H1 (cell line): ENCODE measurements around the gene PGM3. TPM values are rescaled to one million over a fixed set of nuclear protein-coding genes. Genes with fewer than 3 reads are reported as not detected.

Experiments used
- CTCF ChIA-PET: fragments of 300-600 bp; sonication (Branson Sonifier 250); formaldehyde crosslinking; loops from one replicate; lab custom pipeline; 2021; ENCODE audit not compliant: partially characterized antibody; lab: Charles Lee
- POLR2A ChIA-PET: fragments of 300-600 bp; sonication (Branson Sonifier 250); formaldehyde crosslinking; loops from one replicate; lab custom pipeline; 2021; ENCODE audit warnings: inconsistent platforms; ENCODE audit not compliant: partially characterized antibody; lab: Charles Lee
- DNase-seq, 2 experiments: peaks; one replicate each; pipeline versions ENCODE4 v3.0.0 to v3.0.0-alpha.2; 2010 to 2022; ENCODE audit warnings: low spot score in 2 of 2, low read depth in 1 of 2, mixed read lengths in 1 of 2
- FAIRE-seq: peaks from 2 replicates; lab custom pipeline; 2011; peaks lifted over from hg19 to GRCh38; lab: Jason Lieb, UNC
- H2AFZ ChIP-seq: 2 replicates; pipeline ENCODE4 v1.8.1; 2012; ENCODE audit warnings: low read length, inconsistent platforms
- H2AK5ac ChIP-seq: 2 replicates; pipeline ENCODE4 v1.6.1; 2013; ENCODE audit warnings: low read depth, low read length
- H2BK120ac ChIP-seq: replicated peaks from 2 replicates; pipeline ENCODE3; 2013; ENCODE audit warnings: low read depth, low read length, inconsistent platforms
- H2BK12ac ChIP-seq: 2 replicates; pipeline ENCODE4 v1.6.1; 2013; ENCODE audit warnings: low read depth, low read length
- H2BK15ac ChIP-seq: 2 replicates; pipeline ENCODE4 v1.6.1; 2013; ENCODE audit warnings: low read length
- H2BK20ac ChIP-seq: 2 replicates; pipeline ENCODE4 v1.6.1; 2013; ENCODE audit warnings: low read length
- H2BK5ac ChIP-seq: 2 replicates; pipeline ENCODE4 v1.6.1; 2013; ENCODE audit warnings: low read depth, low read length
- H3K14ac ChIP-seq: 2 replicates; pipeline ENCODE4 v1.6.1; 2013; ENCODE audit warnings: inconsistent platforms; ENCODE audit not compliant: insufficient read length
- H3K18ac ChIP-seq: 2 replicates; pipeline ENCODE4 v1.6.1; 2013; ENCODE audit warnings: low read length; ENCODE audit errors: extremely low read depth
- H3K23ac ChIP-seq: 2 replicates; pipeline ENCODE4 v1.6.1; 2013; ENCODE audit warnings: inconsistent platforms; ENCODE audit not compliant: insufficient read length
- H3K23me2 ChIP-seq: 2 replicates; pipeline ENCODE4 v1.6.1; 2013; ENCODE audit warnings: low read depth, low read length
- H3K27ac ChIP-seq: 2 replicates; pipeline ENCODE4 v1.6.1; 2011; ENCODE audit warnings: low read depth, low read length, inconsistent platforms
- H3K27me3 ChIP-seq, 4 experiments: replicated peaks in 1 of 4; 1 replicate in 1 of 4; 2 replicates in 3 of 4; pipeline versions ENCODE4 v1.6.1 to v1.8.1; 2011 to 2013; ENCODE audit warnings: low read length in 3 of 4, mild to moderate bottlenecking in 3 of 4, inconsistent platforms in 2 of 4, mixed read lengths in 2 of 4, moderate library complexity in 1 of 4; ENCODE audit not compliant: control insufficient read depth in 3 of 4, insufficient read depth in 3 of 4; ENCODE audit errors: extremely low read depth in 1 of 4
- H3K36me3 ChIP-seq, 4 experiments: 2 replicates each; pipeline versions ENCODE4 v1.6.1 to v1.8.1; 2011 to 2013; ENCODE audit warnings: mild to moderate bottlenecking in 4 of 4, low read length in 3 of 4, moderate library complexity in 2 of 4, control low read depth in 1 of 4, inconsistent platforms in 1 of 4; ENCODE audit not compliant: insufficient read depth in 4 of 4, control insufficient read depth in 2 of 4
- H3K4ac ChIP-seq: replicated peaks from 2 replicates; pipeline ENCODE3; 2013; ENCODE audit warnings: low read length, low read depth, mixed read lengths, inconsistent platforms; ENCODE audit not compliant: insufficient read length
- H3K4me1 ChIP-seq, 4 experiments: replicated peaks in 1 of 4; 1 replicate in 1 of 4; 2 replicates in 3 of 4; pipeline versions ENCODE4 v1.6.1 to v1.8.1; 2011 to 2013; ENCODE audit warnings: low read length in 3 of 4, inconsistent platforms in 2 of 4, mixed read lengths in 1 of 4; ENCODE audit not compliant: insufficient read depth in 4 of 4, control insufficient read depth in 3 of 4
- H3K4me2 ChIP-seq, 2 experiments: 2 replicates each; pipeline versions ENCODE4 v1.6.1 to v1.8.1; 2011 to 2013; ENCODE audit warnings: low read depth in 2 of 2, low read length in 2 of 2, control low read depth in 1 of 2, inconsistent platforms in 1 of 2, mild to moderate bottlenecking in 1 of 2; ENCODE audit not compliant: insufficient read depth in 1 of 2
- H3K4me3 ChIP-seq, 4 experiments: fragments of 200-600, 300-600 bp in 1 of 4; sonication (generic), shearing (Covaris generic), sonication (Bioruptor Twin) in 1 of 4; 2 replicates each; pipeline versions ENCODE4 v1.5.1 to v1.8.1; 2011 to 2016; ENCODE audit warnings: low read length in 4 of 4, low read depth in 3 of 4, control low read depth in 2 of 4, inconsistent platforms in 2 of 4, mild to moderate bottlenecking in 2 of 4, mixed read lengths in 1 of 4, moderate library complexity in 1 of 4; ENCODE audit not compliant: insufficient read depth in 2 of 4; ENCODE audit errors: extremely low read depth in 1 of 4
- H3K56ac ChIP-seq: replicated peaks from 2 replicates; pipeline ENCODE3; 2013; ENCODE audit warnings: low read depth, mild to moderate bottlenecking, mixed read lengths, low read length, inconsistent platforms; ENCODE audit not compliant: insufficient read length
- H3K79me1 ChIP-seq: 2 replicates; pipeline ENCODE4 v1.6.1; 2013; ENCODE audit warnings: low read depth, low read length, control low read depth
- H3K79me2 ChIP-seq, 2 experiments: 2 replicates each; pipeline versions ENCODE4 v1.6.1 to v1.8.1; 2012 to 2013; ENCODE audit warnings: low read length in 2 of 2, mild to moderate bottlenecking in 2 of 2, inconsistent platforms in 1 of 2; ENCODE audit not compliant: insufficient read depth in 2 of 2, control insufficient read depth in 1 of 2
- H3K9ac ChIP-seq, 4 experiments: replicated peaks in 1 of 4; 1 replicate in 1 of 4; 2 replicates in 3 of 4; pipeline versions ENCODE4 v1.6.1 to v1.8.1; 2011 to 2013; ENCODE audit warnings: low read depth in 3 of 4, low read length in 3 of 4, control low read depth in 2 of 4, mild to moderate bottlenecking in 2 of 4, moderate library complexity in 2 of 4, inconsistent platforms in 1 of 4; ENCODE audit errors: extremely low read depth in 1 of 4
- H3K9me3 ChIP-seq, 2 experiments: 2 replicates each; pipeline versions ENCODE4 v1.6.1 to v1.8.1; 2012 to 2013; ENCODE audit warnings: mild to moderate bottlenecking in 2 of 2, moderate library complexity in 2 of 2, control low read depth in 1 of 2, inconsistent platforms in 1 of 2, low read depth in 1 of 2, low read length in 1 of 2, mixed read lengths in 1 of 2; ENCODE audit not compliant: insufficient read depth in 2 of 2
- H4K20me1 ChIP-seq, 2 experiments: replicated peaks in 1 of 2; 2 replicates each; pipeline versions ENCODE3 to v1.8.1; 2011 to 2013; ENCODE audit warnings: inconsistent platforms in 2 of 2, low read length in 2 of 2, mild to moderate bottlenecking in 1 of 2; ENCODE audit not compliant: insufficient read depth in 2 of 2, control insufficient read depth in 1 of 2
- H4K5ac ChIP-seq: 2 replicates; pipeline ENCODE4 v1.6.1; 2013; ENCODE audit warnings: low read length, low read depth, mixed read lengths, inconsistent platforms; ENCODE audit not compliant: insufficient read length
- H4K8ac ChIP-seq: 2 replicates; pipeline ENCODE4 v1.8.0; 2013; ENCODE audit warnings: mild to moderate bottlenecking, moderate library complexity, low read length, inconsistent platforms; ENCODE audit not compliant: insufficient read depth; ENCODE audit errors: extremely low read depth
- H4K91ac ChIP-seq: replicated peaks from 2 replicates; pipeline ENCODE3; 2013; ENCODE audit warnings: low read length, mixed read lengths, inconsistent platforms; ENCODE audit not compliant: insufficient read length
- GTF2F1 ChIP-seq: IDR thresholded peaks from 2 replicates; pipeline ENCODE4 v1.6.1; 2012; ENCODE audit warnings: low read depth, low read length, improper control_type of control experiment, borderline replicate concordance
- POU5F1 ChIP-seq: IDR thresholded peaks from 2 replicates; pipeline ENCODE4 v1.6.1; 2011; ENCODE audit warnings: low read depth, mild to moderate bottlenecking, low read length, moderate library complexity
- SP1 ChIP-seq: IDR thresholded peaks from 2 replicates; pipeline ENCODE4 v1.6.1; 2011; ENCODE audit warnings: low read depth, low read length
- WGBS, 2 experiments: shearing (Covaris generic) in 1 of 2; methylation state at CpG; one replicate each; pipeline versions ENCODE4 v1.1.6 to v1.1.7; 2013 to 2015; ENCODE audit warnings: low lambda C conversion rate in 2 of 2, mixed read lengths in 2 of 2, inconsistent platforms in 1 of 2, low coverage in 1 of 2, missing lambda C conversion rate in 1 of 2; ENCODE audit not compliant: insufficient replicate concordance in 2 of 2, insufficient coverage in 1 of 2, insufficient read length in 1 of 2; ENCODE audit errors: extremely low coverage in 1 of 2, missing lambda C conversion rate in 1 of 2; 5-methylcytosine and 5-hydroxymethylcytosine counted together
- polyA plus RNA-seq, 7 experiments: library from polyadenylated mRNA; depleted of rRNA in 3 of 7; stranded (reverse) in 5 of 7; unstranded in 2 of 7; fragments of >200 nt in 5 of 7; fragments of 200-250 nt in 2 of 7; gene quantifications; 1 replicate in 5 of 7; 2 replicates in 1 of 7; 4 replicates in 1 of 7; pipeline versions ENCODE4 v1.2.1 to v1.2.3, GENCODE V29; 2011 to 2013; ENCODE audit warnings: missing spikeins in 2 of 7, mixed read lengths in 2 of 7
- total RNA-seq: library from RNA; stranded (reverse); fragmentation: NEBNext Ultra II Directional; extraction: Animal tissue kit (Norgen Biotek cat#: 25700); gene quantifications from 2 replicates; pipeline ENCODE4 v1.2.1, GENCODE V29; 2021

PGM3 gene
- total and polyA plus RNA-seq, 2 of the 8 experiments (the other 6 are each of a cell fraction or from before 2014, with no cell fraction given) = 14.5 to 60.5 TPM

DNA sequence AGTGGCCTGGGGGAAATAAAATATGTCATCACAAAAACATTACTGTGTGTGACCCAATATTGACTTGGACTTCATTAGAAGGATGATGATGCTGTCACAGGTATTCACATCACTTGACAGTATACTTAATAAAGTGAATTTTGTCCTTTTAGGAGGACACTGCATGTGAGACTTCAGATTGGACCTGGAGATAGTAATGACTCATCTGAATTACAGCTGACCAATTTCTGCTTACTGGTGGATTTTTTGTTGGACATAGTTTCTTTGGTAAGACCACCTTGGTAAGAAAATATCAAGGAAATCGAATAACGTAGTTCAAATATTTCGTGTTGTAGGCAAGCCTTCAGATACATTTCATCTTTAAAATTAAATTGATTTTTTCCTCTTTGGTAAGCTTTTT lies 68.5 kb downstream of the PGM3 start:
- no peak for FAIRE-seq
- 99% methylated on average over 3 of the region's 3 CpGs; no CpG with 5 or more reads in 1 of the 2 experiments for WGBS, 2 experiments

More for the DNA sequence above, 68.5 kb downstream of the PGM3 start:
- Histone ChIP-seq H2BK15ac (no peak overlapping the region), H3K14ac (no peak overlapping the region), H3K36me3 (peaks cover 0 to 56% (median 14%) of the 10 kb centered on the region in 4 experiments; a peak in 6 of 8 replicates), H3K27ac (no peak overlapping the region), H3K79me1 (no peaks in the 10 kb centered on the region), H3K23me2 (no peaks in the 10 kb centered on the region), H3K4me1 (peaks cover 0 to 7% (median 4%) of the 10 kb centered on the region in 4 experiments; a peak in 2 of 7 replicates), H2AFZ (no peak overlapping the region), H4K91ac (no peak overlapping the region), H3K56ac (no peak overlapping the region), H4K20me1 (no peaks in the 10 kb centered on the region), H3K4me3 (no peak overlapping the region), H3K27me3 (no peaks in the 10 kb centered on the region), H3K4ac (no peak overlapping the region), H3K9me3 (no peaks in the 10 kb centered on the region), H3K4me2 (no peak overlapping the region), H3K23ac (no peak overlapping the region), H2BK5ac (no peak overlapping the region), H2BK12ac (no peak overlapping the region), H2BK120ac (no peak overlapping the region), H3K79me2 (no peaks in the 10 kb centered on the region), H3K18ac (no peak overlapping the region), H3K9ac (no peak overlapping the region), H4K8ac (no peak overlapping the region), H2AK5ac (no peak overlapping the region), H4K5ac (no peak overlapping the region), H2BK20ac (no peak overlapping the region)
- POLR2A ChIA-PET = no interaction called here
- CTCF ChIA-PET = interaction anchor here (0.6 kb wide), 1 partner anchor 16 kb away, joined by 3 read pairs; no protein-coding TSS in a partner anchor
- DNase-seq = no peak
- TF ChIP-seq GTF2F1 (no peak), POU5F1 (no peak), SP1 (no peak)
